ENCODE results near the gene BTBD16. TPM values are rescaled to one million over a fixed set of nuclear protein-coding genes. Genes with fewer than 3 reads are reported as not detected.

The BTBD16 gene
- total and polyA plus RNA-seq, 10 of the 15 experiments (the other 5 are each of a cell fraction or from before 2014, with no cell fraction given), result 0.11 TPM; not detected in 9

DNA sequence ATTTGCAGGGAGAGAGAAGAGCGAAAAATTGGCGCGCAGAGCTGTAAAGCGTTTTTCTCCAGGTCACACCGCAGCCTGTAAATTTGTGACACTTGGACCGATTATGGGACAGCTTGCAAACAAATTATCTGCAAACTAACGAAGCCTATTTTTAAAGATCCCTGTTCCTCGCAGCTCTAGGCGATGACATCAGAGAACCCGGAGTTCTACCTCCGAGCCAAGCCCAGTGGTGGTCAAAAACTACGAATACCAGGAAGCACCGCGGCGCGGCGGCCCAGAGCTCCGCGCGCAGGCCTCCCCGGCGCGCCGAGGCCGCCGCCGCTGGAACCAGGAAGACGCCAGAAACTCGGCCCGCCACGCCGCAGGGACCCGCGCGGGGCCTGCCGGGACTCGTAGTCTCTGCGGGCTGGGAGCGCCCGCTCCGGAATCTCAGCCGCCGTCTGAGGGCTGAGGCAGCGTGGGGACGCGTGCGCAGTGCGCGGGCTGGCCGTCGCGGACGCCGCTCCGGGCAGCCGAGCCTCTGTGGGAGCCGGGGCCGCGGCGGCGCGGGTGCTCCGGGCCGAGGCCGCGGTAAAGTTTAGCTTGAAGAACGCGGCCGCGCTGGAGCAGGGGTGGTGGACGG is 103.3 kb downstream of the BTBD16 start, which contains the start of gene PLEKHA1 (continued):
- TF ChIP-seq, protein P1, sequence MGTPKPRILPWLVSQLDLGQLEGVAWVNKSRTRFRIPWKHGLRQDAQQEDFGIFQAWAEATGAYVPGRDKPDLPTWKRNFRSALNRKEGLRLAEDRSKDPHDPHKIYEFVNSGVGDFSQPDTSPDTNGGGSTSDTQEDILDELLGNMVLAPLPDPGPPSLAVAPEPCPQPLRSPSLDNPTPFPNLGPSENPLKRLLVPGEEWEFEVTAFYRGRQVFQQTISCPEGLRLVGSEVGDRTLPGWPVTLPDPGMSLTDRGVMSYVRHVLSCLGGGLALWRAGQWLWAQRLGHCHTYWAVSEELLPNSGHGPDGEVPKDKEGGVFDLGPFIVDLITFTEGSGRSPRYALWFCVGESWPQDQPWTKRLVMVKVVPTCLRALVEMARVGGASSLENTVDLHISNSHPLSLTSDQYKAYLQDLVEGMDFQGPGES (IDR thresholded peaks at IDR 0.05), result no peak
- TF ChIP-seq BHLHE40 (IDR thresholded peaks at IDR 0.05; ENCODE audit: borderline replicate concordance in 1 of 2, low read depth in 2 of 2, low read length in 1 of 2) (0 out of 4 replicates have a peak, but pooled peaks of 1 of the 2 experiments have one; percentile 26), KLF5 (IDR thresholded peaks at IDR 0.05; ENCODE audit: partially characterized antibody) (no peak), TAF1 (IDR thresholded peaks at IDR 0.05; ENCODE audit: borderline replicate concordance, low read depth, low read length) (no peak), GABPA (IDR thresholded peaks at IDR 0.05; ENCODE audit: low read depth) (no peak), PAX8 (IDR thresholded peaks at IDR 0.05) (no peak), TCF12 (IDR thresholded peaks at IDR 0.05; ENCODE audit: low read depth, low read length) (no peak), HDGF (IDR thresholded peaks at IDR 0.05) (no peak), CHD2 (IDR thresholded peaks at IDR 0.05; ENCODE audit: borderline replicate concordance, low read depth, low read length) (peak; percentile 45; the same call in 1 of the 2 replicates), MYC (IDR thresholded peaks at IDR 0.05; ENCODE audit: insufficient read depth, insufficient read length, insufficient replicate concordance, low read length, severe bottlenecking) (no peak), RUNX3 (IDR thresholded peaks at IDR 0.05; ENCODE audit: low read length) (peak; percentile 38; the same call in 1 of the 2 replicates)
- TF ChIP-seq, protein P2, sequence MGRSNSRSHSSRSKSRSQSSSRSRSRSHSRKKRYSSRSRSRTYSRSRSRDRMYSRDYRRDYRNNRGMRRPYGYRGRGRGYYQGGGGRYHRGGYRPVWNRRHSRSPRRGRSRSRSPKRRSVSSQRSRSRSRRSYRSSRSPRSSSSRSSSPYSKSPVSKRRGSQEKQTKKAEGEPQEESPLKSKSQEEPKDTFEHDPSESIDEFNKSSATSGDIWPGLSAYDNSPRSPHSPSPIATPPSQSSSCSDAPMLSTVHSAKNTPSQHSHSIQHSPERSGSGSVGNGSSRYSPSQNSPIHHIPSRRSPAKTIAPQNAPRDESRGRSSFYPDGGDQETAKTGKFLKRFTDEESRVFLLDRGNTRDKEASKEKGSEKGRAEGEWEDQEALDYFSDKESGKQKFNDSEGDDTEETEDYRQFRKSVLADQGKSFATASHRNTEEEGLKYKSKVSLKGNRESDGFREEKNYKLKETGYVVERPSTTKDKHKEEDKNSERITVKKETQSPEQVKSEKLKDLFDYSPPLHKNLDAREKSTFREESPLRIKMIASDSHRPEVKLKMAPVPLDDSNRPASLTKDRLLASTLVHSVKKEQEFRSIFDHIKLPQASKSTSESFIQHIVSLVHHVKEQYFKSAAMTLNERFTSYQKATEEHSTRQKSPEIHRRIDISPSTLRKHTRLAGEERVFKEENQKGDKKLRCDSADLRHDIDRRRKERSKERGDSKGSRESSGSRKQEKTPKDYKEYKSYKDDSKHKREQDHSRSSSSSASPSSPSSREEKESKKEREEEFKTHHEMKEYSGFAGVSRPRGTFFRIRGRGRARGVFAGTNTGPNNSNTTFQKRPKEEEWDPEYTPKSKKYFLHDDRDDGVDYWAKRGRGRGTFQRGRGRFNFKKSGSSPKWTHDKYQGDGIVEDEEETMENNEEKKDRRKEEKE (IDR thresholded peaks at IDR 0.05), result no peak
- TF ChIP-seq, protein P3, sequence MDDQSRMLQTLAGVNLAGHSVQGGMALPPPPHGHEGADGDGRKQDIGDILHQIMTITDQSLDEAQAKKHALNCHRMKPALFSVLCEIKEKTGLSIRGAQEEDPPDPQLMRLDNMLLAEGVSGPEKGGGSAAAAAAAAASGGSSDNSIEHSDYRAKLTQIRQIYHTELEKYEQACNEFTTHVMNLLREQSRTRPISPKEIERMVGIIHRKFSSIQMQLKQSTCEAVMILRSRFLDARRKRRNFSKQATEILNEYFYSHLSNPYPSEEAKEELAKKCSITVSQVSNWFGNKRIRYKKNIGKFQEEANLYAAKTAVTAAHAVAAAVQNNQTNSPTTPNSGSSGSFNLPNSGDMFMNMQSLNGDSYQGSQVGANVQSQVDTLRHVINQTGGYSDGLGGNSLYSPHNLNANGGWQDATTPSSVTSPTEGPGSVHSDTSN (IDR thresholded peaks at IDR 0.05; ENCODE audit: insufficient replicate concordance, low read depth, low read length), result no peak
- TF ChIP-seq, protein P4, sequence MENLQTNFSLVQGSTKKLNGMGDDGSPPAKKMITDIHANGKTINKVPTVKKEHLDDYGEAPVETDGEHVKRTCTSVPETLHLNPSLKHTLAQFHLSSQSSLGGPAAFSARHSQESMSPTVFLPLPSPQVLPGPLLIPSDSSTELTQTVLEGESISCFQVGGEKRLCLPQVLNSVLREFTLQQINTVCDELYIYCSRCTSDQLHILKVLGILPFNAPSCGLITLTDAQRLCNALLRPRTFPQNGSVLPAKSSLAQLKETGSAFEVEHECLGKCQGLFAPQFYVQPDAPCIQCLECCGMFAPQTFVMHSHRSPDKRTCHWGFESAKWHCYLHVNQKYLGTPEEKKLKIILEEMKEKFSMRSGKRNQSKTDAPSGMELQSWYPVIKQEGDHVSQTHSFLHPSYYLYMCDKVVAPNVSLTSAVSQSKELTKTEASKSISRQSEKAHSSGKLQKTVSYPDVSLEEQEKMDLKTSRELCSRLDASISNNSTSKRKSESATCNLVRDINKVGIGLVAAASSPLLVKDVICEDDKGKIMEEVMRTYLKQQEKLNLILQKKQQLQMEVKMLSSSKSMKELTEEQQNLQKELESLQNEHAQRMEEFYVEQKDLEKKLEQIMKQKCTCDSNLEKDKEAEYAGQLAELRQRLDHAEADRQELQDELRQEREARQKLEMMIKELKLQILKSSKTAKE (IDR thresholded peaks at IDR 0.05; ENCODE audit: low read depth, poor library complexity, severe bottlenecking), result no peak
